ENCODE data around the gene UNC79. TPM values are rescaled to one million over a fixed set of nuclear protein-coding genes. Genes with fewer than 3 reads are reported as not detected.

UNC79 gene
- total and polyA plus RNA-seq, 2 donors (not counting 3 experiments of a cell fraction or from before 2014, with no cell fraction given) = not detected

DNA sequence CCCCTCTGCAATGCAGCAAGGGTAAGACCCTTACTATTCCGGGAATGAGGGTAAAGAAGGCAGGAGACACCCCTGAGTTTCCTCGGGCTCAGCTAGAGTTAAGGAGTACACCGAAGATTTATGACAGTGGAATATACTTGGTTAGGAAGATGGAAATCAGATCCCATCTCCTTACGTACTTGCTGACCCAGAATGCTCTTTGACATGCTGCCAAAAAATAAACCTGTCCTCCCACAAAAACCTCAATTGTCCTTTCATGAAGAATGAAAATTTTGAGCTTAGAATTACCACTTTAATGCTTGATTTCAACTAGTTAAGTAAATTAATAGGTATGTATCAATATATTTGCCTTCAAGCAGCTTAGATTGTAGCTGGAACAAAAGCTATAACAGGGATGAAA, 258.1 kb downstream of the UNC79 start:
- CTCF ChIA-PET = no interaction called here

More for the DNA sequence above, 258.1 kb downstream of the UNC79 start:
- no peaks in the 10 kb centered on the region for H4K20me1 ChIP-seq (replicated peaks; ENCODE audit: control insufficient read depth, extremely low read depth, insufficient read depth, low read length)
- no peaks in the 10 kb centered on the region for H3K36me3 ChIP-seq (ENCODE audit: control insufficient read depth in 2 of 2, extremely low read depth in 1 of 2, insufficient read depth in 2 of 2, low read length in 2 of 2)
- H2AFZ ChIP-seq (ENCODE audit: low read depth, low read length) = no peak overlapping the region
- dilution Hi-C loops (cut with MboI; ENCODE audit: extremely low pct_ligation_motif_present, low sequenced_read_pairs) (no loop called here), intact Hi-C loops (cut with micrococcal nuclease) (no loop called here)
- H3K9me3 ChIP-seq (replicated peaks; ENCODE audit: control insufficient read depth, insufficient read depth, low read length) = no peaks in the 10 kb centered on the region
- H3K4me2 ChIP-seq (ENCODE audit: insufficient read depth, low read length) = no peak overlapping the region
- no peaks in the 10 kb centered on the region for H3K27me3 ChIP-seq (ENCODE audit: control insufficient read depth in 2 of 2, insufficient read depth in 2 of 2, low read length in 2 of 2)
- TF ChIP-seq MYC (IDR thresholded peaks at IDR 0.05; ENCODE audit: low read depth, low read length) (no peak), POLR2AphosphoS5 (IDR thresholded peaks at IDR 0.05; ENCODE audit: insufficient read depth, low read depth, low read length) (no peak), MAX (IDR thresholded peaks at IDR 0.05; ENCODE audit: insufficient read depth, insufficient read length) (no peak), JUN (IDR thresholded peaks at IDR 0.05; ENCODE audit: borderline replicate concordance, insufficient read depth, insufficient read length, low read depth) (no peak), GATA2 (IDR thresholded peaks at IDR 0.05; ENCODE audit: insufficient read depth, insufficient read length, low read depth, low read length) (no peak), POLR2A (IDR thresholded peaks at IDR 0.05; ENCODE audit: low read depth, low read length) (no peak), EZH2 (IDR thresholded peaks at IDR 0.05; ENCODE audit: borderline replicate concordance, low read depth, low read length, severe bottlenecking) (no peak), FOS (IDR thresholded peaks at IDR 0.05; ENCODE audit: borderline replicate concordance, insufficient read depth, low read length) (no peak)
- TF ChIP-seq, protein P1, sequence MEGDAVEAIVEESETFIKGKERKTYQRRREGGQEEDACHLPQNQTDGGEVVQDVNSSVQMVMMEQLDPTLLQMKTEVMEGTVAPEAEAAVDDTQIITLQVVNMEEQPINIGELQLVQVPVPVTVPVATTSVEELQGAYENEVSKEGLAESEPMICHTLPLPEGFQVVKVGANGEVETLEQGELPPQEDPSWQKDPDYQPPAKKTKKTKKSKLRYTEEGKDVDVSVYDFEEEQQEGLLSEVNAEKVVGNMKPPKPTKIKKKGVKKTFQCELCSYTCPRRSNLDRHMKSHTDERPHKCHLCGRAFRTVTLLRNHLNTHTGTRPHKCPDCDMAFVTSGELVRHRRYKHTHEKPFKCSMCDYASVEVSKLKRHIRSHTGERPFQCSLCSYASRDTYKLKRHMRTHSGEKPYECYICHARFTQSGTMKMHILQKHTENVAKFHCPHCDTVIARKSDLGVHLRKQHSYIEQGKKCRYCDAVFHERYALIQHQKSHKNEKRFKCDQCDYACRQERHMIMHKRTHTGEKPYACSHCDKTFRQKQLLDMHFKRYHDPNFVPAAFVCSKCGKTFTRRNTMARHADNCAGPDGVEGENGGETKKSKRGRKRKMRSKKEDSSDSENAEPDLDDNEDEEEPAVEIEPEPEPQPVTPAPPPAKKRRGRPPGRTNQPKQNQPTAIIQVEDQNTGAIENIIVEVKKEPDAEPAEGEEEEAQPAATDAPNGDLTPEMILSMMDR (IDR thresholded peaks at IDR 0.05; ENCODE audit: extremely low read depth in 1 of 2, insufficient read depth in 1 of 2, low read depth in 1 of 2, low read length in 2 of 2) = no peak
- FAIRE-seq = no peak
- POLR2A ChIA-PET = interaction anchor here (0.6 kb wide), 1 partner anchor 17 kb away, joined by 13 read pairs; no protein-coding TSS in a partner anchor
- H3K9ac ChIP-seq (replicated peaks; ENCODE audit: extremely low read depth, insufficient read depth, low read length) = no peak overlapping the region
- DNase-seq (ENCODE audit: low read depth, low spot score) = no peak
- no peaks in the 10 kb centered on the region for H3K79me2 ChIP-seq (ENCODE audit: control insufficient read depth, insufficient read depth, low read length)
- no peaks in the 10 kb centered on the region for H3K4me1 ChIP-seq (ENCODE audit: control insufficient read depth, extremely low read depth, insufficient read depth, low read length)
- BruUV-seq (replicated peaks) = no TSS peak
- no peaks in the 10 kb centered on the region for H3K9me1 ChIP-seq (replicated peaks; ENCODE audit: control insufficient read depth, extremely low read depth, insufficient read depth, low read length)
- H3K27ac ChIP-seq (ENCODE audit: insufficient read depth, low read depth, low read length) = no peak overlapping the region
- no peak overlapping the region for H3K4me3 ChIP-seq (replicated peaks in 1 of 3; ENCODE audit: insufficient read depth in 1 of 3, low read depth in 1 of 3, low read length in 3 of 3)

All from endothelial cell of umbilical vein (primary cell).